Keratinocyte (primary cell): ENCODE results near the gene GRM5. TPM values are rescaled to one million over a fixed set of nuclear protein-coding genes. Genes with fewer than 3 reads are reported as not detected.
A peak's percentile ranks its signal among the peaks of the same experiment; 100 is the strongest.

ENCODE experiments used
- DNase-seq: peaks from one replicate; pipeline ENCODE4 v3.0.0-alpha.2; 2011; ENCODE audit warnings: low read depth, missing footprints, low spot score
- FAIRE-seq: peaks from 2 replicates; lab custom pipeline; 2011; peaks lifted over from hg19 to GRCh38; lab: Jason Lieb, UNC
- H2AFZ ChIP-seq: 2 replicates; pipeline ENCODE4 v1.6.0; 2012; ENCODE audit warnings: low read length, control low read depth, inconsistent platforms; ENCODE audit not compliant: control insufficient read depth
- H3K27ac ChIP-seq: 2 replicates; pipeline ENCODE4 v1.5.1; 2011; ENCODE audit warnings: low read length; ENCODE audit not compliant: control insufficient read depth, insufficient read depth
- H3K27me3 ChIP-seq: 3 replicates; pipeline ENCODE4 v1.6.0; 2011; ENCODE audit warnings: low read length; ENCODE audit not compliant: control insufficient read depth, insufficient read depth; ENCODE audit errors: extremely low read depth
- H3K36me3 ChIP-seq, 2 experiments: 2 replicates in 1 of 2; 3 replicates in 1 of 2; pipeline ENCODE4 v1.5.1; 2011; ENCODE audit warnings: low read length in 2 of 2, mild to moderate bottlenecking in 1 of 2; ENCODE audit not compliant: control insufficient read depth in 2 of 2, insufficient read depth in 2 of 2; ENCODE audit errors: extremely low read depth in 1 of 2
- H3K4me1 ChIP-seq: 3 replicates; pipeline ENCODE4 v1.5.1; 2011; ENCODE audit warnings: low read length; ENCODE audit not compliant: control insufficient read depth, insufficient read depth; ENCODE audit errors: extremely low read depth
- H3K4me2 ChIP-seq: 3 replicates; pipeline ENCODE4 v1.6.0; 2011; ENCODE audit warnings: low read depth, low read length; ENCODE audit not compliant: control insufficient read depth, insufficient read depth; ENCODE audit errors: extremely low read depth
- H3K4me3 ChIP-seq, 3 experiments: fragments of 200-600 bp in 1 of 3; sonication (generic) in 1 of 3; 2 replicates in 2 of 3; 3 replicates in 1 of 3; pipeline ENCODE4 v1.5.1; 2011 to 2016; ENCODE audit warnings: low read length in 3 of 3, mild to moderate bottlenecking in 3 of 3, control low read depth in 2 of 3, inconsistent platforms in 1 of 3, low read depth in 1 of 3, mixed read lengths in 1 of 3, mixed run types in 1 of 3, moderate library complexity in 1 of 3; ENCODE audit not compliant: control insufficient read depth in 2 of 3, insufficient read depth in 2 of 3; ENCODE audit errors: extremely low read depth in 1 of 3
- H3K79me2 ChIP-seq: 2 replicates; pipeline ENCODE4 v1.6.0; 2012; ENCODE audit warnings: low read length; ENCODE audit not compliant: control insufficient read depth, insufficient read depth
- H3K9ac ChIP-seq: 3 replicates; pipeline ENCODE4 v1.6.0; 2011; ENCODE audit warnings: low read length; ENCODE audit not compliant: control insufficient read depth, insufficient read depth; ENCODE audit errors: extremely low read depth
- H3K9me1 ChIP-seq: 3 replicates; pipeline ENCODE4 v1.6.0; 2011; ENCODE audit warnings: low read length; ENCODE audit not compliant: control insufficient read depth, insufficient read depth; ENCODE audit errors: extremely low read depth
- H3K9me3 ChIP-seq: 2 replicates; pipeline ENCODE4 v1.5.1; 2012; ENCODE audit warnings: low read depth, low read length; ENCODE audit not compliant: control insufficient read depth
- H4K20me1 ChIP-seq: 3 replicates; pipeline ENCODE4 v1.6.0; 2011; ENCODE audit warnings: low read length; ENCODE audit not compliant: control insufficient read depth, insufficient read depth; ENCODE audit errors: extremely low read depth
- CTCF ChIP-seq, 3 experiments: IDR thresholded peaks in 1 of 3; conservative IDR thresholded peaks in 1 of 3; optimal IDR thresholded peaks in 1 of 3; 2 replicates in 2 of 3; 3 replicates in 1 of 3; pipeline versions ENCODE3 to v1.5.1; 2011; ENCODE audit warnings: low read length in 3 of 3, mild to moderate bottlenecking in 3 of 3, moderate library complexity in 2 of 3, control low read depth in 1 of 3, inconsistent platforms in 1 of 3; ENCODE audit not compliant: insufficient read depth in 2 of 3; ENCODE audit errors: extremely low read depth in 1 of 3
- EZH2 ChIP-seq: IDR thresholded peaks from one replicate; pipeline ENCODE4 v1.6.1; 2012; ENCODE audit warnings: inconsistent platforms, mild to moderate bottlenecking, low read length, moderate library complexity
- dilution Hi-C: fragments of 300-500 bp; cut with MboI; formaldehyde crosslinking; loops from one replicate; pipeline ENCODE4 v1.7.0; 2020; ENCODE audit warnings: low sequenced_read_pairs; ENCODE audit not compliant: extremely low pct_ligation_motif_present
- polyA plus RNA-seq, 5 experiments: library from polyadenylated mRNA; depleted of rRNA in 3 of 5; stranded (reverse) in 3 of 5; stranded (forward) in 1 of 5; unstranded in 1 of 5; fragments of >200 nt; gene quantifications; 1 replicate in 1 of 5; 2 replicates in 3 of 5; 3 replicates in 1 of 5; pipeline versions ENCODE4 v1.2.1 to v1.2.3, GENCODE V29; 2011 to 2012; ENCODE audit warnings: missing spikeins in 2 of 5, low read depth in 1 of 5, low replicate concordance in 1 of 5

GRM5 gene
- polyA plus RNA-seq, 1 donor (not counting 4 experiments of a cell fraction or from before 2014, with no cell fraction given): not detected

GRCh38 chr11:88575916-88576315, 489.9 kb downstream of the GRM5 start:
- H2AFZ ChIP-seq: no peak overlapping the region
- no peaks in the 10 kb centered on the region for H3K36me3 ChIP-seq
- H3K79me2 ChIP-seq: no peaks in the 10 kb centered on the region
- no peak overlapping the region for H3K4me2 ChIP-seq
- H3K9me3 ChIP-seq: no peaks in the 10 kb centered on the region
- no peaks in the 10 kb centered on the region for H3K9me1 ChIP-seq
- H3K9ac ChIP-seq: no peak overlapping the region
- H3K27ac ChIP-seq: no peak overlapping the region
- H3K4me1 ChIP-seq: no peaks in the 10 kb centered on the region
- dilution Hi-C loops: no loop called here
- peaks cover 8% of the 10 kb centered on the region for H3K27me3 ChIP-seq
- FAIRE-seq (no peak), DNase-seq (no peak)
- no peaks in the 10 kb centered on the region for H4K20me1 ChIP-seq
- TF ChIP-seq CTCF (optimal IDR thresholded peaks at IDR 0.05 in 1 of 3, IDR thresholded peaks at IDR 0.05 in 1 of 3, conservative IDR thresholded peaks at IDR 0.05 in 1 of 3; ENCODE audit: extremely low read depth in 1 of 3, insufficient read depth in 2 of 3, low read length in 3 of 3) (no peak), EZH2 (no peak)
- no peak overlapping the region for H3K4me3 ChIP-seq

- no peak for DNase-seq
- H3K36me3 ChIP-seq: no peaks in the 10 kb centered on the region
- no peaks in the 10 kb centered on the region for H3K9me1 ChIP-seq
- dilution Hi-C loops: no loop called here
- no peak for TF ChIP-seq CTCF (optimal IDR thresholded peaks at IDR 0.05 in 1 of 3, IDR thresholded peaks at IDR 0.05 in 1 of 3, conservative IDR thresholded peaks at IDR 0.05 in 1 of 3; ENCODE audit: extremely low read depth in 1 of 3, insufficient read depth in 2 of 3, low read length in 3 of 3)
- TF ChIP-seq EZH2: no peak
- FAIRE-seq: peak; percentile 48
- H3K4me1 ChIP-seq: no peaks in the 10 kb centered on the region
- no peaks in the 10 kb centered on the region for H3K79me2 ChIP-seq
- H3K27ac ChIP-seq: no peak overlapping the region
- no peaks in the 10 kb centered on the region for H4K20me1 ChIP-seq
- no peak overlapping the region for H2AFZ ChIP-seq
- H3K27me3 ChIP-seq: peaks cover 3% of the 10 kb centered on the region
- no peak overlapping the region for H3K4me2 ChIP-seq
- H3K4me3 ChIP-seq: no peak overlapping the region
- no peaks in the 10 kb centered on the region for H3K9me3 ChIP-seq
- no peak overlapping the region for H3K9ac ChIP-seq
Observed at GRCh38 chr11:88569342-88569741, 496.4 kb downstream of the GRM5 start.
